Bone marrow (tissue), 2 donors: ENCODE measurements around the gene SUN3.
A peak's percentile ranks its signal among the peaks of the same experiment; 100 is the strongest.

ENCODE experiments used
- DNase-seq, 2 donors: peaks; one replicate each; lab custom pipeline; 2025; lab: John Stamatoyannopoulos, UW

The SUN3 gene

DNA sequence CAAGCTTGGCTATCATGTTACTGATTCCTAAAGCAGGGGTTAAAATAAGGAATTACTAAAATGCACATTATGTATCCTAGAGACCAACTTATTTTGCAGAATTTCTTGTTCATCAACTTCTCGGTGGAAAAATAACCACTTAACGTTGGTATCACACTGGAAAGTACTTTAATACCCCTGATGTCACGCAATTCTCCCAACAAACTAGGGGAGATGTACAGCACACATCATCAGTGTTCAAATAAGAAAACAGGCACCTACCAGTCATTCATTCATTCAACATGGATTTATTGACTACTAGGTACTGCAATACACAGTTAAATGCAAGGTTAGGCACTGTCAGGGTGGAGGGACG lies 50.1 kb downstream of the SUN3 start:
- DNase-seq, result no peak

DNA sequence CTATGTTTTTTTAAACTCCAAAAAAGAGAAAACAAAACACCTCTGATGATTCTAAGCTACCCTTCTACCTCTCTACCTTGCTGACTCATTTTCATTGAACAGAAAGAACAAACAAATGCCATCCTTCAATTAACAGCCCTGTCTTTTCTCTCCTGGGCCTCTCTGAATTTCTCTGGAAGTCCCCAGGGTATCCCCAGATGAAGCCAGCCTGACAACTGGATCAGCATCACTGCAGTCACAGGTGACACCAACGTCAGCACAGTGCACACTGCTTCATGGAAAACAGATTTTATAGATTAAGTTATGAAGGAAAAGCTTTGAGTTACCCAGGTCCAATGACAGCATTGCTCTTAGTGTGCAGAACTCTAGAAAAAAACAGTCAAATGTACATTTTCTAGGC lies 55.2 kb downstream of the SUN3 start:
- no peak for DNase-seq

DNA sequence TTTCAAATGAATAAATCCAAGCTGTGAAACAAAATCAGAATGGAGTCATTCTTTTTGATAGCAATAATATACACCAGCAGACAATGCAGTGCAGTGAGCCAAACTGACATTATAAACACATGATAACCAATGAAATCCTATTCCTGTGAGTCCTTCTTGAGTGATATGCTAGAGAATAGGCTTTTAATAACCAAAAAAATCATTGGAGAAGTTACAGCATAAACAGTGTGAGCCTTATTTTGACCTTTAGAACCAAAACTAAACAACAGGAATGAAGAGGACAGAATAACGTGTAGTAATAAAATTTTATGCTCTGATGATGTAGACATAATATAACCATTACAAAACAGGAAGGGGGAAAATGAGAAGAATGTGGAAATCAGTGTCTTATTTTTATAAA lies 58.1 kb downstream of the SUN3 start:
- DNase-seq, result no peak

DNA sequence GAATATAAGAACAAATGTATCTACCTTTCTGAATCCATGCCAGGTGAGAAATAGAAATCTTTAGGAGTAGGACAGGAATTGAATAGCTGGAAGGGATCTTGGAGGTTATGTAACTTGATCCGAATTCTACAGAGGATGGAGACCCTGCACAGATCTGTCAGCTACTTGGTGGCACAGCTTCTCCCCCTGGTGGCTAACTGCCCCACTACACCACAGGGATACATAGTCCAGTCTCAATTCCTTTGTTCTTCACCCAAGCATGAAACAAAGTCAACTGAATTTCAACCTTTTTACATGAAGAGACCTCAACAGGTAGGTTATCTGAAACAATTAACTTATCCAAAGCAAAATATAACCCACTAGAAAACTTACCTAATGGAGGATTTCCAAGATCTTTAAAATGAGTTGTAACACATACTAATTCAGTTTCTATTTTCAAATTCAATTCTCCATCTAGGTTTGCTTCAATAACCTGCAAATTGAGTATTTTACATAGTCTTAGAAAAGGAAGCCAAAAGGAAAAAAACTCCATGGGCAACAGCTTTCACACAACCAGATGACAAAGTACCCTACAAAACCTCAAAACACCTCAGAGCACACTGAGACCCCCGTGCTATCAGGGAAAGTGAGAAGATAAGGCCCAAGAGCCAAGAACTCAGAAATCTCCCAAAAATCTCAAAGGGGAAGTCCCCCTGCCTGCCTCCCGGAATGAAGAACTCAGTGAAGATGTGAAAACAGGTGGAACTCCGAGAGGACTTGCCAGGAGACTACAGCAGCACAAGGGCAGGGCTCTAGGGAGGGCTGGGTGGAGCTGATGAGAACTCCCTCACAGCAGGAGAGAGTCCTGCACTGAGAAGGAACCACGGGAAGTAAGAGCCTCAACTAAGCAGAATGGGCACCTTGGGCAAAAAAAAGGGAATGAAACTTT lies 59.8 kb downstream of the SUN3 start:
- DNase-seq, result no peak

DNA sequence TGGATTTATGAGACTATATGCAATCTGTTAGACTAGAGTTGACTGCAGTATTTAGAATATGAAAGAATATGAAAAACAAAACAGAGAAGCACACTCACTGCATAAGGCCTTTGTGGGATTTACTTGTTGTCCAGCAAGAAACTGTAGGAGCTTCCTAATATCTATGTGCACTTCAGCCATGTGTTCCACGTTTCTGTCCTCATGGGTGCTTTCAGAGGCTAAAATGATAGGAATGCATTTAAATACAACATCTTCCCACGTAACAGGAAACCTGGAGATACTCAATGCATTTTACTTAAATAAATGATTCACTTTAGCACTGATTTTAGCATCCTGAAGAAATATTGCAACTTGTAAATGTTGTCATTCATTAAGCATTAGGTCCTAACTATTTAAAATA lies 61.2 kb downstream of the SUN3 start:
- DNase-seq, result no peak

DNA sequence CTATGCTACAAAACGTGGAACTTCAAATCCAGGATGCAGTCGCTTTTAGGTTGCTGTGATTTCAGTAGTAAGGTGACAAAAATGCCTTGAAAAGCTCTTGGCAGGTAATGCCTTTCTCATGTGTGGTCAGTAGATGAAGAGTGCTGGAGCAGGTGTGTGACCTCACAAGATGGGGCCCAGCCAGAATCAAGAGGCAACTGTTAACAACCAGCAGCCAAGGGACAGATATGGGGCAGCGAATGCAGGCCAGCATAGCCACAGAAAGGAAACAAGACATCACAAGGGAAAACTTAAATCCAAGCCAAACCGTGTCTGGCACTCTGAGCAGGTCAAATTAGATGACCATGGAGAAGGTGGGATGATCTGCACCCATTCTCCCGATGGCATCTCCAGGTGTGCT lies 61.8 kb downstream of the SUN3 start:
- no peak for DNase-seq

DNA sequence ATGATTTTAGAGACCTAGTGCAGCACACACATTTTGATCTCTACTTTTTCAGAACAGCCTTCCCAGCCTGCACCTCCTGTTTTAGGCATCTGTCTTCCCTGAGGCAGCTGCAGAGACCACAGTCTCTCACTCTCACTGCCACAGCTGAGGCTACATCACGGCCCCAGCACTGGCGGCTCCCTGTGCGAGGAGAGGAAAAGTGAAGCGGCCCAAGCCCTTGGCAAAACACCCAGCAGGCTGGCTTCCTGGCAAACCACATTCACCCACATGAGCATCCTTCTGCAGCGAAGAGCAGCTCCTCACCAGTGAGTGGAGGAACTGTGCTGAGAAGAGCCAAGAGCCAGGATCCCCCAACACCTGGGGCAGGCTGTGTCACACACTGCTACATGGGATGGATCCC lies 63.5 kb downstream of the SUN3 start:
- DNase-seq, result no peak

DNA sequence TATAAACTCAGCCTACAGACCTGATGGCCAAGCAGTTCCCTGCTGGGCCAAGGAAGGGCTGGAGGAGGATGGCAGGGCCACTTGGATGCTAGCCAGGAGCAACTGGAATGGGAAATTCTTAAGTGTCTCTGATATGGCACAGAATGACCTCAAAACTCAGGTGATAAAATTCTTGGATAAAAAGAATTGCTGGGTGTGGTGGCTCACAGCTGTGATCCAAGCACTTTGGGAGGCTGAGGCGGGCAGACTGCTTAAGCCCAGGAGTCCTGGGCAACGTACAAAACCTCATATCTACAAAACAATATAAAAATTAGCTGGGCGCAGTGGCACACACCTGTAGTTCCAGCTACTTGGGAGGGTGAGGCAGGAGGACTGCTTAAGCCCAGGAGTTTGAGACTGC lies 66.6 kb downstream of the SUN3 start:
- DNase-seq, result no peak

DNA sequence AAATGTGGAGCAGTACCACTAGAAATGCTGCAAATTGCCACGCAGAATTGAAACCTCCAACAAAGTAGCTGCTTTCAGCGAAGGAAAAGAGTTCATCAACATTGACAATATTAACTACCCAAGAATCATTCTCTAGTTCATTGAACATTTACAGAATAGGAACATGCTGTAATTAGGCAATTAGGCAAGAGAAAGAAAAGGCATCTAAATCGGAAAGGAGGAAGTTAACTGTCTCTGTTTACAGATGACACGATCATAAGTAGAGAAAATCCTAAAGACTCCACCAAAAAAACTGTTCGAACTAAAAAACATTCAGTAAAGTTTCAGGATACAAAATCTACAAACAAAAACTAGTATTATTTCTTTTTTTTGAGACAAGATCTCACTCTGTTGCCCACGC lies 71.8 kb downstream of the SUN3 start:
- DNase-seq, result no peak

DNA sequence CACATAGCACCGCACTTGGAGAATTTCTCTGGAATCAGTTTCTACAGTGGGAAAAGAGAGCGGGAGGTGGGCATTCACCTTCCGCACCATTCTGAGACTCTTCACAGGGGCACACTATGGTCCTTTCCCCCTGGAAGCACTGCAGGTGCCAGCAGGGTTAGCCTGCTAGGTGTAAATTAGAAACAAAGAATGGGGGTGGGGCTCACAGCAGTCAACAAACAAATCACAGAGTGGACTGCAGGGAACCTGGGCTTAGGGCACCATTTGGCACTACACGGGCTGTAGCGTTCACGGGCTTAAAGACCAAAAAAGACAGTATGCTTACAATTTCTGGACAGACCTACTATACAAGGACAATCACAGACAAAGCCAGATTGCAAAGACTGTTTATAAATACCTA lies 72.7 kb downstream of the SUN3 start:
- no peak for DNase-seq

DNA sequence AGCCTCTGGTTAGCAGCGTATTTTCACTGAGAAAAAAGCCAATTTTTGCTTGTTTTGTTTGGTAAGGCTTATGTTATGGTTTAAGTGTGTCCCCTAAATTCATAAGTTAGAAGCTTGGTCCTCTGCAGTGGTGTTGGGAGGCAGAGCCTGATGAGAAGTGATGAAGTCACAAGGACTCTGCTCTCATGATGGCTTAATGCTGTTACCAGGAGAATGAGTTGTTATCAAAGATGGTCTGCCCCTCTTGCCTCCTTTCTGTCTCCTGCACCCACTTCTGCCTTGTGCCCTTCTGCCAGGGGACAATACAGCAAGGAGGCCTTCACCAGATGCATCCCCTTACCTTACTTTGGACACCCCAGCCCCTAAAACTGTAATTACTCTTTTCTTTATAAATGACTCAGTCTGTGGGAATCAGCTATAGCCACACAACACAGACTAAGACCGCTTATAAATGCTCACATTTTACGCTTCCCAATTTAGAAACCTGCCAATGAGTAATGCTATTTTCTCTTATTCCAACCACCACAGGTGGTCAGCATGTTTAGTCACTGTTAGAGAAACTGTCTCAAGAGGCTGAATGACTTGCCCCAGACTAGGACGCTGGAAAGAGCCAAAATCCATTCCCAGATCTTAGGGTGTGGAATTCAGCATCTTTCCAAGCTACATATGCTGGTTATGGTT lies 74.5 kb downstream of the SUN3 start:
- DNase-seq, result no peak

DNA sequence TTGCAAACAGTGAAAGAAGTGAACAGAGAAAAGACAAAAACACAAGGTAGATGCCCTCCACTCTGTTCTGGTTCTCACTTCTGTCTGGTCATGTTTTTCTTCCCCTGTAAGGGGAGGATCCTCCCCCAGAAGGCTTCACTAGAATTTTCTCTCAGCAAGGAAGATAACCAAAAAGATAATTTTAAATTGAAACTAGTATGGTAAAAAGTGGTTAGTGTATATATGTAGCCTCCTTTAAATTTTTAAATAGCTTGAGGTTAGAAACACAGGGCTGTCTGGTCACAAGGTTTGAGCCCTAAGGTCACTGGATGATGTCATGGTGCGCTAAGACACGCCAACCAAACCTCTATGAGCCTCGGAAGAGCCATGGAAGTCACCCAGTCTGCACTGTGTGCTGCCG lies 75.1 kb downstream of the SUN3 start:
- no peak for DNase-seq

DNA sequence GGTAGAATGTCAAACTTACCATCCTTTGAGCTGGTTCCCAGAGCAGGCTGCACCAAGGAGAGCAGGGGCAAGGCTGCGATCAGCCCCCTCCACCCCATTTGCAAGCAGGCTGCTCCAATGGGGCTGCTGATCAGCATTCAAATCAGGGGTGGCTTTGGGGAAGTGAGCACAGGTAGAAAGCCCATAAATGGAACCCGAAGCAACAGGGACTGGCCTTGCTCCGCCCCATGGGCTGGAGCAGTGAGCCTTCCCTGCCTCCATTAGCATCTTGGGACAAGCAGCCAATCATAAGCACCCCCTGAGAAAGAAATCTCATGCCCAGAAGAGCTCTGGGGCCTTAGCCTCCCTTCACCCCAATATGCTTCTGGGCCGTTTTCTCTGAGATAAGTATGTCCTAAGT lies 76.7 kb downstream of the SUN3 start:
- no peak for DNase-seq

DNA sequence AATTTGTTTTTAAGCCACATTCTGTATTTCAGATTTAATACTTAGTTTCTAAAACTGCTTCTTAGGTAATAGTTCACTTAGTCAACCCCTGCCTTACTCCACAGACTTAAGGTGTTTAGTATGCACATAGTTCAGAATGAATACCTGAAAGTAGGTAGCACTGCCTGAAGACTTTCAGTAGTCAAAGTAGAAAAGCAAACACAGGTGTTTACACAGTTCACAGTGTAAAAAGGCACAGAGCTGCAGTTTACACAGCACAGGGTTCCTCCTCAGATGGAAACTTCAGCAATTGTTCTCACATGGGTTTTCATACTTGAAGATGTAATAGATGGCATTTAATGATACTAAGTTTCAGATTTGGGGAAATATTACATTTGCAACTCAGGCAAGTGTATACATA lies 77.5 kb downstream of the SUN3 start:
- DNase-seq, result no peak

DNA sequence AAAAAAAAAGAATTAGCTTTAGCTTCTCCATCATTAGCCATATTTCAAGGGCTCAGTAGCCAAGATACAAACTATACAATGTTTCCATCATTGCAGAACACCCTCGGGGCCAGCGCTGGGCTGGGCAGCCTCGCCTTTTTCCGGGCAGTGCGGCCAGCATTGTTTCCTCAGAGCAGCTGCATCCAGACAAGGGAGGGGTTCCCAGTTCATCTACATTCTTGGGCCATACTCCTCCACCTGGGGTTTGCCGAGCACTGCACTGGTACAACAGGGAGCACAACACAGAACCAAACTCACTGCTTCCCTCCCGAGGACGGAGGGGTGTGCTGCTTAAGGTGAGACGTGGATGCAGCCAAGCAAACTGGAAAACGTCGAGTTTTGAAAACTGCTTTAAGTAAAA lies 78.2 kb downstream of the SUN3 start:
- no peak for DNase-seq

DNA sequence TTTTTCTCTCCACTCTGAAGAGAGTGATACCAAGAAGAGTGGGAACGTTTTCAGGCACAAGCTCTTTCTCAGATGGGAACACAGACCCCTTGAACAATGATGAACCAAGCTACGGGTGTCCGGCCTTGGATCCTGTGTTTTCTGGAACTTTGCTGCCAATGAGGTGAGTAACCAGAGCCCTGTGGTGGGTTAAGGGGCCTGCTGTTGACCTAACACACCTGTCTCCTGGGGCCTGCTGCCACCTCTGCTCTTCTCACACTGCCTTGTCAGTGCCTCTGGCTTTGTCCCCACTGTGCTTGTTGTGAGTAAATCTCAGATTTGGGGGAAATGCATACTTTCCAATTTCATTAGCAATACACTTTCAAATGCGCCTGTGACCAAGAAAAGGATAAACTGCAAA lies 79.2 kb downstream of the SUN3 start:
- DNase-seq, result no peak

DNA sequence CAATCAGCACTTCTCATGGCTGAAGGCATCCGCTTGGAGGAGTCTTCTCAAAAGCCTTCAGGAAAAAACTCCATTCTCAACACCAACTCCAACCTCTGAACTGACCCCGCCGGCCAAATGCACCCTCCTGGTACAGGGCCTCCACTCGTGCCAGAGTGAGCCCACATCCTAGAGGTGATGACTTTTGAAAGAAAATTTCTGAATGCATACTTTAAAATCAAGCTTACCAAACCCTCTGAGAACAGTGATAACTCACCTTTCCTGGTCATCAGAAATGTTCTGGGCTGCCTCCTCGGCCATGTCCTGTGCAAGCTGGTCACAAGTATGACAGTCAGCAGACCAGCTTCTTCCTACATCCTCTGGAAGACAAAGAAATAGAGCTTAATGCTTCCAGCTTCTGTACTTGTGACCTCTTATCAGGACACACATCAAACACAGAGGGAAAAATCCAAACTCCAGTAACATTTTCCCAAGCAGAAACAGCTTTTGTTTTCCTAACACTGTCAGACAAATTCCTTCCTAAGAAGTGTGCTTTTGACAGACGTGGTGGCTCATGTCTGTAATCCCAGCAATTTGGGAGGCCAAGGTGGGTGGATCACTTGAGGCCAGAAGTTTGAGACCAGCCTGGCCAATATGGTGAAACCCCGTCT lies 80.6 kb downstream of the SUN3 start, which contains the start of gene PKD1L1:
TSS of gene PKD1L1 (minus strand) at position 326 of the 650 bp plus-strand sequence. CDS start at position 300, 26 bp downstream.
- DNase-seq, result no peak

DNA sequence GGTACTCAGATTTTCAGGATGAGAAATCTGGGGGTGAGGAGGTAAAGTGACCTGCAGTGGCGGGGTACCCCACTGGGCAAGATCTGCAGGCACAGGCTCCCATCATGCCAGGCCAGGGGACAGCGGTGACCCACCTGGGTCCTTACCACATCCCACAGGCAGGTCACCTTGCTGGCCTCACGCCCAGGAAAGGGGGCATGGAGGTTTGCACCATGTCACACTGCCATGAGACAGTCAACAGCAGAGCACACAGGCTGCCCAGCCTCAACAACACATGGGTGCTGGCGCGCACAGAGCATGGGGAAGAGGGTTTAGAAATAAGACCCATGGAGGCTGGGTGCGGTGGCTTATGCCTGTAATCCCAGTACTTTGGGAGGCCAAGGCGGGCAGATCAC lies 81.6 kb downstream of the SUN3 start:
- DNase-seq, result no peak

DNA sequence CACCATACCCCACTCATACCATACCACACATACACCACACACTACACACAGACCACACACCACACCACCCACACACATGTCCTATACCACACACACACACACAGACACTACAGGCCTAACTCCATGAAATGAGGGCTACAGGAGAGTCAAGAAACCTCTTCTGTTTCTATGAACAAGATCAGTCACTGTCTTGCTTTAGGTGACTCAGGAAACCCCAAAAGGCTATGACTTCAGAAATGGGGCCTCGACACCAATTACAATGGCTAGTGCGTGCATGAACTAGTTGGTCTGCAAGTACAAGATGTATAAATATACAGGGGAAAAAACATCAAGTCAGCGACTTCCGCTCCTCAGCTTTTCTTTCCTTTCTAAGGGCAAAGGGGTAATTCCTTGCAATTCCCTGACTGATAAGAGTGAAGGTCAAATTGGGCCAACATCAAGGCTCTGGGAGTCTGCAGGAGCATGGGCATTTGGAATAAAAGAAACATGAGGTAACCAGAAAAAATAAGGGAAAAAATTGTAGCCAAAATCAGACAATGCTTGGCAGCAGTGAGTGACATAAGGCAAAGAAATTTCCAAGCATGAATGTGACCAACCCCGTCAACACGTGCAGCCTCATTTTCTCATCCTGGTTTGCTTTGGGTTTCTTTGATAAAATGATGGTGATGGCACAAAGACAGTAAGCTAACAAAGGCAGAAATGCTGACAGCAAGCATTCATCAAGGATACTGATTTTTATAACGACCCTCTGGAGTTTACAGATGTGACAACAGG lies 82.1 kb downstream of the SUN3 start:
- DNase-seq, result no peak

DNA sequence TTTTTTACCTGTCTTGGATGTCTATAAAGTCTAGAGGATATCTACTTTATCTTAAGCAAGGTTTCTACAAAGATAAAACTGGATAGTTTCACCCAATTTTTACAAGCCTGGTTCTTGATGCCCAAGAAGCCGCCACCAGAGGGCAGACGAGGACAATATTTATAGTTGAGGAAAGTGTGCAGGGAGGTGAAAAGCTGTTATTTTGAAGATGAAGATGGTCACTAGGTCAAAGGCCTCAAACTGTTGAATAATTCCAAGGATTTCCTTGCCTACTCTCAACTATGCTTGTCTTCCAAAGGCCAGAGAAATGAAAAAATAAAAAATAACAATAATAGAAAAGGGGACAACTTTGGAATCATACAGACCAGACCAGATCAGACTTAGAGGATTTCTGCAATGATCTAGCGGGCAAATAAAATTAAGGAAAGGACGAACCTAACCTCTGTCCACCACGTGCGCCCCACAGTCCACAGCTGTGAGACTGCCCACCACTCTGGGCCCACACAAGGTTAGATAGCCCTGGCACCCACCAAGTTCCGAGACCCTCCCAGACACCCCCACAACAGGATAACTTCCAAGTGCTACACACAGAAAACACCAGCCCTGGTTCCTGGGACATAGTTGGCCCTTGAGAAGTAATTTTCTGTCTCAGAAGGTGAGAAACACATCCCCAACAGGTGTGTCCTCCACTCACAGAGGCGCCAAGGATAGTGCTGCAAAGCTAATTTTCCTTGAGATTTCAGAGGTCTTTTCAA lies 83.5 kb downstream of the SUN3 start:
- DNase-seq, result peak; percentile 24 to 52

DNA sequence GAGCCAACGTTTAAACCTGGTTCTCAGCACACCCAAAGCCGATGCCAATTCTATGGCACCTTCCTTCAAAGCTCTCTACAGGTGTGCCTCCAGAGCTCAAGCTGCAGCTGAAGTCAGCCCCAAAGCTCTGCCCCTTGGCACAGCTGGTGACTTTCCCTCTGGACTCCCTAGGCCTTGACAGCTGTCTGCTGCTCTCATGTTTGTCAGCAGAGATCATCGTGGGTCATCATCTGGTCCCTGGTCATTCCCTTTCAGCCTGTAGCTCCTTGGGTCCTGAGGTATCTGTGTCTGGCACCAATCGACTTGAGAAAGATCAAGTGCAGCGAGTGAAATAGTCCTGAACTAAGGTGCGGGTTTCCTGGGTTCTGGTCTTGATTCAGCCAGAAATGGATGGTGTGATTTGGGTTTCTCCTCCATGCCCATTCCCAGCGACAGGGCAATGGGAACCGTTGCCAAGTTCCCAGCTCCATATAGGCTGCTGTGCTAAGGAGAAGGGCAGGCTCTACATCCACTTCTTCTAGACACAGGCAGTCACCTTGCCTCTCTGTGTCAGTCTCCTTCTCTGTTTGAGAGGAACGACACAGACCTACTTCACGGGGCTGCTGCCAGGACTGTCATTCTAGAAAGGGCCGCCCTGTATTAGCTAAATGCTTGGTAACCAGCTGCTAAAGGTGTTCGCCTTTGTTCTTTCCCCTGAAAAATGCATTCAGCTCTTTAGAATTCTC lies 84.2 kb downstream of the SUN3 start:
- DNase-seq, result no peak
